Hematopoietic multipotent progenitor cell treated with erythropoietin and hydrocortisone succinate and interleukin-3 and kit ligand, for 15 days (in vitro differentiated cells): ENCODE results near the gene IFIT2.
A peak's percentile ranks its signal among the peaks of the same experiment; 100 is the strongest.
"Not testable (repeated sequence)": the region's sequence is repeated elsewhere in the genome, so short reads cannot be mapped to it uniquely, and the experiment has no call there.

Experiments
- DNase-seq: peaks from one replicate; pipeline ENCODE4 v3.0.0-alpha.2; 2015; ENCODE audit warnings: low spot score

Gene IFIT2

GRCh38 chr10:89280508-89280907 is 21.3 kb upstream of the IFIT2 start:
- no peak for DNase-seq

DNA sequence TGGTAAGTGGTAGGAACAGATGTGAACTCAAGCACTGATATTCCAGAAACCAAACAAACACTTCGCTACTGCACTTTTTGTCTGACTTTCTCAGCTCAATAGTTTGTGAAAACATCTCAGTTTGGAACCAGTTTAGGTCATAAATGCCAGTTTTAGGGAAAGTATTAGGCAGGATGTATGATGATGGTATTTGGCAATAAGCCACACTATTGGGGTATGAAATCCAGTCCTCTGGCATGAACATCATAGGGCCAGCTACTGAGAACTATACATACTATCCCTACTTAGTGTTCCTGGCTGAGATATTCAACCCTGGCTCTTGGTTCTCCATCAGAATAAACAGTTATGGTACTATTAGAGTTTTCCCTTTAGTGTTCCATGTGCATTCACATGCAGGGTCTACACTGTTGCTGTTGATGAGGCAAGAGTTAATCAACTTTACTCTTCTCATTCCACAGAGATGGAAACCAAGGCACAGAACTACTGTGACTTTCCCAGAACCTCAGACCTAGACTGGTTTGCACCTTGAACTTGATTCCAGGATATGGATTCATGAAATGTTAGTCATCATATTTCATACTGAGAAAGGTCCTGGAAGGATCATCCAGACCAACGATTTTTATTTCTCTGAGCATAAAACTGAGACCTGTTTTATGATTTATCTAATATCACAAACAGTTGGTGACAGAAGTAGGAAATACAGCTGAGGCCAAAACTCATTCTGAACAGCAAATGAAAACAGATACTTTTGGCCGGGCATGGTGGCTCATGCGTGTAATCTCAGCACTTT is 20.0 kb upstream of the IFIT2 start:
- no peak for DNase-seq

DNA sequence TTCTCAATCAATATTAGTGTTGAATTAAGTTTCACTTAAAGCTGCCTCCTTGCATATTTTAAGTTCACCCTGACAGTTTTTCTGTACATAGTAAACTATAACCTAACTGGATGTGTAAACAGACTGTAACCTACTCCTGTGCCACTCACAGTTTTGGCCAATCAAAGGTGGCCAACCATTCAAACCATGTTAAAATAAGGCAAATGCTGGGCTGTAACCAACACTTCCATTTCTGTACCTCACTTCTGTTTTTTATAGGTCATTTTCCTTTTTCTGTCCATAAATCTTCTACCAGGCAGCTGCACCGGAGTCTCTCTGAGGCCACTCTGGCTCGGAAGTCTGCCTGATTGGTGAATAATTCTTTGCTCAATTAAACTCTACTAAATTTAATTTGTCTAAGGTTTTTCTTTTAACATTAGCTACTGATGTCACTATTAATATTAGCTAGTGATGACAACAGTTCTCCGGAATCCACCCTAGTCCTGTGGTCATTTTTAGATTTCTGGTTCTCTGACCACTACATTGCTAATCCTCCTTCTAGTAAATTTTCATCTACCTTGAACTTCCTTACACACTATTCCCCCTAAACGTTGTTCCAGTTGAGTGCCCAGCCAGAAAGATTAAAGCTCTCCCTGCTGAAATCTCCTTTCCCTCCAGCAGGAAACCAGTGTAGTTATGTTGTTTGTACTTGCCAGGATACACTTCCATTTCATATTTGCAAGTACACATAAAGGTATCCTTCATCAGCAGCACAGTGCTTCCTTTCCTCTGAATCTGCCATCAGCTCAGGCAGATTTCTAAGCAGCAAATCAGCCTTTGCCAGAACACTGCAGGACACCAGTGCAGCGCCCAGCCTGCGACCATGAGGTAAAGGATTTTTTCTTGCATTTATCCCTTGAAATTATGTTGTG is 18.6 kb upstream of the IFIT2 start:
- no peak for DNase-seq

DNA sequence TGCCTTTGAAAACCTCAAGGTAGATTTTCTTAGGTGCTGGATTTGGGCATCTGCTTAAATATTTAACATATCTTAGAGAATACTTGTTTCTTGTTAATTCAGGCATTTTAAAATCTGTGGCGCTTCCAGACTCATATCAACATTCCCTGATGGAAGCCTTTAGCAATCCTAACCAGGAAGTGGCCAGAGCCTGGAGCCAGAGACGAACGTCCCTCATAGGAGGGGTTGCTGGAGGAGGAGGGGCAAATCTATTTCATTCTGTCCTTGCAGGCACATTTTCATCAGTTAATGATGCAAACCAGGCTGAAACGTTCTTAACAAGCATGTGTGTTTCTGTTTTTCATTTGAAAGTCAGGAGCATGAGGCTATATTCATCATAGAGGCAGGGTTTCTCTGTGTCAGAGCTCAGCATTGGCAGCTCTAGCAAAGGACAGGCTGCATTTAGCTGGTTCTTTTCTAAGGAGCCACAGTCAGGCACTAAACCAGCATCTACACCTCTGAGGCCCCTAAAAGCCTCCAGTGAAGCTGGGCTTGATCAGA is 17.8 kb upstream of the IFIT2 start:
- DNase-seq, result no peak

GRCh38 chr10:89284711-89285110 is 17.1 kb upstream of the IFIT2 start:
- not testable (repeated sequence) for DNase-seq

DNA sequence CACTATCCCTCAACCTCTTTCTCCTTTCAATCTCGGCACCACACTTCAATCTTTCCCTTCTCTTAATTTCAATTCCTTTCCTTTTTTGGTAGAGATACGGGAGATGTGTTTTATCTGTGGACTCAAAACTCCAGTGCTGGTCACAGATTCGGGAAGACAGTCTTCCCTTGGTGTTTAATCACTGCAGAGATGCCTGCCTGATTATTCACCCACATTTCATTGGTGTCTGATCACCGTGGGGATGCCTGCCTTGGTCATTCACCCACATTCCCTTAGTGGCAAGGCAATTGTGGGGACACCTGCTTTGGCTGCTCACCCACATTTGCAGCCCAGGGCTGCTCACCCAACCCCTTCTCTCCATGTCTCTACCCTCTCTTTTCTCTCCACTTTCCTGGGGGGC is 16.5 kb upstream of the IFIT2 start:
- not testable (repeated sequence) for DNase-seq

- no peak for DNase-seq
These were observed 7.1 kb upstream of the IFIT2 start for GRCh38 chr10:89294721-89295239.

DNA sequence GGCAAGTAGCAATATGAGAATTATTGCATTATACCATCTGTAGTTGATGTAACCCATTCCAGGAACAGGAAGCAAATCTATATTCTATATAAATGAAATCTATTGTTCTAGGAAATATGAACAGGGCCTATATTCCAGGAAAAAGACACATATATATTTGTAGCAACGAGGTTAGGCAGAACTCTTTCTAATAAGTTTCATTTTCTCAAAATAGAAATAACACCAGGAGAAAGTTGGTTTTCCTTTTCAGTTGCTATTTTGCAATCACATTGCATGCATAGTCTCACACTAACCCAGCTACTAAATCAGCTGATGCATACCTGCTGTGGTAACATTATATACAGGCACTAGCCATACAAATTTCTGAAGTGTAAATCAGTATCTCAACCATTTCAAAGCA is 6.2 kb upstream of the IFIT2 start:
- no peak for DNase-seq

DNA sequence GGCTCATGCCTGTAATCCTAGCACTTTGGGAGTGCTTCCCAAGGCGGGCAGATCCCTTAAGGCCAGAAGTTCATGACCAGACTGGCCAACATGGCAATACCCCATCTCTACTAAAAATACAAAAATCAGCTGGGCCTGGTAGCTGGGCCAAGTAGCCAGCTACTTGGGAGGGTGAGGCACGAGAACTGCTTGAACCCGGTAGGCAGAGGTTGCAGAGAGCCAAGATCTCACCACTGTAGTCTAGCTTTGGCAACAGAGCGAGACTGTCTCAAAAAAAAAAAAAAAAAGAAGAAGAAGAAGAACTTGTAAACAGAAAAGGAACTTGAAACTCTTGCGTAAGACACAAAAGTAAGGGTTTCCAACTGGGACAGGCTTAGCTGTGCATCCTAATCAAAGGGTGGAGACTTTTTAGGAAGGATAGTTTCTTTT is 5.6 kb upstream of the IFIT2 start:
- no peak for DNase-seq

DNA sequence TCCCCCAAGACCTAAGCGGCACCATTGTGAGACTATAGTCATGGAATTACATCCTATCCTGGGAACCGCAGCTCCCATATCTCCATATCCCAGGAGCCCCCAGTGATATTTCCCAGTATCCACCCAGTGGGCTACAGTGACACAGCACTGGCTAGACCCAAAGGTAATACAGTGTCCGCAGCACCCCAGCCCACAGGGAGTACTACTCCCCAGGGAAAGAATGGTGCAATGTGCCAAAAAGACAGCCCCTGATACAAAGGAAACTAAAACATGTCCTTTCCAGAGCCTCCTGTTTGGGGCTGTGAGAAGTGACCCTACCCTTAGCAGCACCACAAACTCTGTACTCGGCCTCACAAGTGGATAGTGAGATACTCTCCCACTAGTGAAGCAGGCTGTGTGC is 4.5 kb upstream of the IFIT2 start:
- no peak for DNase-seq

DNA sequence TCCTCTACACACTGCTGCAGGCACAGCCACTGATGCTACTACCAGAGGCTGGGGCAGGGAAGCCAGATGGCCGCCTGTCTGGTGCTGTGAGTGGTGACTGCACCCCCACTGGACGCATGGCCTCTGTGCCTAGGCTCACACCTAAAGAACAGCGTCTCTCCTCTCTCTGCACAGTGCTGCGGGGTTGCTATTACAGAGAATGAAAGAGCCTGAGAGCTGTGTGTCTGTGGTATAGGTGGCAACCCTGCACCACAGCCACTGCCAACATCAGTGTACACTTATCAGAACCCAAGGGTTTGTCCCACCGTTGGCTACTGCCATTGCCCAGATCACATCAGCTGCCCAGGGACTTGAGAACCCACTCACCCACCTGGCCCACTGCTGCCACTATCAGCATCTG is 4.1 kb upstream of the IFIT2 start:
- no peak for DNase-seq

- DNase-seq, result no peak
These were observed 2.8 kb upstream of the IFIT2 start for GRCh38 chr10:89299031-89299430.

- DNase-seq, result peak; percentile 51
These were observed 614 bp upstream of the IFIT2 start for GRCh38 chr10:89301232-89301631.

- no peak for DNase-seq
These were observed 779 bp downstream of the IFIT2 start for GRCh38 chr10:89302625-89303024.

GRCh38 chr10:89303161-89303560 is 1.3 kb downstream of the IFIT2 start:
- DNase-seq, result no peak

DNA sequence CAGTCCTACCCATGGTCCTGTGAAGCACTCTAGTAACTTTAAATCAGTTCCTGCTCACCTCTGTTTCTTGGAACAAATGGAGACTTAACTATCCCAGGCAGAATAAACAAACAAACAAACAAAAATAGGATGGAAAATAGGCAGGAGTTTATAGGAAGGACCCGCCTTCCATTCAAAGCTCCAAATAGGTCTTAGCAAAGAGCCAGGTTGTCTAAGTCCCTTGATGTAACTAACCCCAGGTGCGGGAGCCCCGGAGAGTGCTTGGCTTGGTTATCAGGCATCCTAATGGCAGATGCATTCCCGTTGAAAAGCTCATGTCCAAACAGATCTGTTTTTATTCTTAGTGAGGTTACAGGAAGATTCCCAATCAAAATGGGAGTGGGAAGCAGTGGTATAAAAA is 2.2 kb downstream of the IFIT2 start:
- DNase-seq, result no peak

GRCh38 chr10:89304446-89304845 is 2.6 kb downstream of the IFIT2 start:
- no peak for DNase-seq

DNA sequence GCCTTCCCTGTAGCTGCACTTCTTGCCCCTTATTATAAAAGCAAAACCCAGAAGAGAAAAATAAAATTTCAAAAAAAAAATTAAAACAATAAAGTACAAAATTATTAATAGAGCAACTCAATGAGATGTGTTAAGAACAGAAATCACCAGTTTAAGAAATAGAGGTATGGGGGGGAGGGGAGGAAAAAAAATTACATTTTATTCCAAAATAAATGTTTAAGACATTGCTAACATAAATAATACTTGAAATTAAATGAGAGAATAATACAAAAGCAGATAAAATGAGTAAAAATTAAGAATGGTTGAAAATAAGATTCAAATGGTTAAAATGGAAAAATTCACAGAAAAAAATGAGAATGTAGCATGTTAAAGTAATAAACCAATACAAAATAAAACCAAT is 3.1 kb downstream of the IFIT2 start:
- no peak for DNase-seq

DNA sequence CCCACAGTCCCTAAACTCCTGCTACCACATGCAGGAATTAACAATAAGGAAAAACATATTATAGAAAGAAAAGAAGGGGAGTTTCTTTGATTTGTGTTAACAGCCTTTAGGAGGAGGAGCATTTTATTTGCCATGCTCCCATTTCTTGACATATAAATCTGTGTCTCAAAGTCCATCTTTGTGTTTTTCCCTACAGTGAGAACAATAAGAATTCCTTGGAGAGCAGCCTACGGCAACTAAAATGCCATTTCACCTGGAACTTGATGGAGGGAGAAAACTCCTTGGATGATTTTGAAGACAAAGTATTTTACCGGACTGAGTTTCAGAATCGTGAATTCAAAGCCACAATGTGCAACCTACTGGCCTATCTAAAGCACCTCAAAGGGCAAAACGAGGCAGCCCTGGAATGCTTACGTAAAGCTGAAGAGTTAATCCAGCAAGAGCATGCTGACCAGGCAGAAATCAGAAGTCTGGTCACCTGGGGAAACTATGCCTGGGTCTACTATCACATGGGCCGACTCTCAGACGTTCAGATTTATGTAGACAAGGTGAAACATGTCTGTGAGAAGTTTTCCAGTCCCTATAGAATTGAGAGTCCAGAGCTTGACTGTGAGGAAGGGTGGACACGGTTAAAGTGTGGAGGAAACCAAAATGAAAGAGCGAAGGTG is 4.1 kb downstream of the IFIT2 start:
- DNase-seq, result no peak

DNA sequence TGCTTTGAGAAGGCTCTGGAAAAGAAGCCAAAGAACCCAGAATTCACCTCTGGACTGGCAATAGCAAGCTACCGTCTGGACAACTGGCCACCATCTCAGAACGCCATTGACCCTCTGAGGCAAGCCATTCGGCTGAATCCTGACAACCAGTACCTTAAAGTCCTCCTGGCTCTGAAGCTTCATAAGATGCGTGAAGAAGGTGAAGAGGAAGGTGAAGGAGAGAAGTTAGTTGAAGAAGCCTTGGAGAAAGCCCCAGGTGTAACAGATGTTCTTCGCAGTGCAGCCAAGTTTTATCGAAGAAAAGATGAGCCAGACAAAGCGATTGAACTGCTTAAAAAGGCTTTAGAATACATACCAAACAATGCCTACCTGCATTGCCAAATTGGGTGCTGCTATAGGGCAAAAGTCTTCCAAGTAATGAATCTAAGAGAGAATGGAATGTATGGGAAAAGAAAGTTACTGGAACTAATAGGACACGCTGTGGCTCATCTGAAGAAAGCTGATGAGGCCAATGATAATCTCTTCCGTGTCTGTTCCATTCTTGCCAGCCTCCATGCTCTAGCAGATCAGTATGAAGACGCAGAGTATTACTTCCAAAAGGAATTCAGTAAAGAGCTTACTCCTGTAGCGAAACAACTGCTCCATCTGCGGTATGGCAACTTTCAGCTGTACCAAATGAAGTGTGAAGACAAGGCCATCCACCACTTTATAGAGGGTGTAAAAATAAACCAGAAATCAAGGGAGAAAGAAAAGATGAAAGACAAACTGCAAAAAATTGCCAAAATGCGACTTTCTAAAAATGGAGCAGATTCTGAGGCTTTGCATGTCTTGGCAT is 4.8 kb downstream of the IFIT2 start:
- no peak for DNase-seq

DNA sequence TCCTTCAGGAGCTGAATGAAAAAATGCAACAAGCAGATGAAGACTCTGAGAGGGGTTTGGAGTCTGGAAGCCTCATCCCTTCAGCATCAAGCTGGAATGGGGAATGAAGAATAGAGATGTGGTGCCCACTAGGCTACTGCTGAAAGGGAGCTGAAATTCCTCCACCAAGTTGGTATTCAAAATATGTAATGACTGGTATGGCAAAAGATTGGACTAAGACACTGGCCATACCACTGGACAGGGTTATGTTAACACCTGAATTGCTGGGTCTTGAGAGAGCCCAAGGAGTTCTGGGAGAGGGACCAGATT is 5.4 kb downstream of the IFIT2 start:
- no peak for DNase-seq
